ENCODE measurements around the gene IFITM2.
"Not testable (repeated sequence)": the region's sequence is repeated elsewhere in the genome, so short reads cannot be mapped to it uniquely, and the experiment has no call there.

The IFITM2 gene

DNA sequence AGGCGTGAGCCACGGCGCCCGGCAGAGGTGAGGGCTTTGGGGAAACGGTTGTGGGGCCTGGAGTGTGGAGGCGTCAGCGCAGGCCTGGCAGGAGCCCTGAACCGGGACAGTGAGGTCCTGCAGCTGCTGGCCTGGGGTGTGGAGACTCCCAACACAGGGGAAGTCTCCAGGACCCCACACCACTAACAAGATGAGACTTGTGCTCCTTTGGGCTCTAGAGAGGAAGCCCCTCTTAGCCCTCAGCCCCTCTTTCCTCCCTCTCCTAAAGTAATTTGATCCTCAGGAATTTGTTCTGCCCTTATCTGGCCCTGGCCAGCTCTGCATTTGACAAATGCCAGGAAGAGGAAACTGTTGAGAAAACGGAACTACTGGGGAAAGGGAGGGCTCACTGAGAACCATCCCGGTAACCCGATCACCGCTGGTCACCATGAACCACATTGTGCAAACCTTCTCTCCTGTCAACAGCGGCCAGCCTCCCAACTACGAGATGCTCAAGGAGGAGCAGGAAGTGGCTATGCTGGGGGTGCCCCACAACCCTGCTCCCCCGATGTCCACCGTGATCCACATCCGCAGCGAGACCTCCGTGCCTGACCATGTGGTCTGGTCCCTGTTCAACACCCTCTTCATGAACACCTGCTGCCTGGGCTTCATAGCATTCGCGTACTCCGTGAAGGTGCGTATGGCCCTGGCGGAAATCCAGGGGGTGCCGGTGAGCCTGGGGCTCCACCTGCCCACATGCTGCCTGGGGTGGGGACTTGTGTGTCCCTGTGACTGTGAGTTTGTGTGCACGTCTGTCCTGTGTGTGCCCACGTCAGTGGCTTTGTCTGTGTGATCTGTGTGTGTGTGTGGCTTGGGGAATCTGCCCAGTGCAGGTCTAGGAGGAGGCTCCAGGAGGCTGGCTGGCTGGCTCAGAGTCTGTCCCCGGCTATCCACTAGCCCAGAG is at the start of gene IFITM2:
IFITM2 (plus strand) TSS at position 51 of the 943 bp plus-strand sequence; CDS start at position 428, 377 bp downstream.
- not testable (repeated sequence) for DNase-seq (ENCODE audit: low read depth)

DNA sequence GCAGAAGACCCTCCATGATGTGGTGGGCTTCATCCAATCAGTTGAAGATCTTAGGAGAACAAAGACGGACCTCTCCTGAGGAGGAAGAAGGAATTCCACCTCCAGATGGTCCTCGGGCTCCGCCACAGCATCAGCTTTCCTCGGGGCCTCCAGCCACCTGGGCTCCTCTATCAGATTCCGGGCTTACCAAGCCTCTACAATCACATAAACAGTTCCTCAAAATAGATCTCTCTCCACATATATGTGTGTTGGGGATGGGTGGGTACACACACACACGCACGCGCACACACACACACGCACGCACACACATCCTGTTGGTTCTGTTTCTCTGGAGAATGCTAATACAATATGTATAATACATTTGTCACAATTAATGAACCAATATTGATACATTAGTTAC is 48.2 kb upstream of the IFITM2 start:
- no peak for DNase-seq (ENCODE audit: low read depth)

GRCh38 chr11:261624-262023 is 46.0 kb upstream of the IFITM2 start:
- DNase-seq (ENCODE audit: low read depth), result no peak

DNA sequence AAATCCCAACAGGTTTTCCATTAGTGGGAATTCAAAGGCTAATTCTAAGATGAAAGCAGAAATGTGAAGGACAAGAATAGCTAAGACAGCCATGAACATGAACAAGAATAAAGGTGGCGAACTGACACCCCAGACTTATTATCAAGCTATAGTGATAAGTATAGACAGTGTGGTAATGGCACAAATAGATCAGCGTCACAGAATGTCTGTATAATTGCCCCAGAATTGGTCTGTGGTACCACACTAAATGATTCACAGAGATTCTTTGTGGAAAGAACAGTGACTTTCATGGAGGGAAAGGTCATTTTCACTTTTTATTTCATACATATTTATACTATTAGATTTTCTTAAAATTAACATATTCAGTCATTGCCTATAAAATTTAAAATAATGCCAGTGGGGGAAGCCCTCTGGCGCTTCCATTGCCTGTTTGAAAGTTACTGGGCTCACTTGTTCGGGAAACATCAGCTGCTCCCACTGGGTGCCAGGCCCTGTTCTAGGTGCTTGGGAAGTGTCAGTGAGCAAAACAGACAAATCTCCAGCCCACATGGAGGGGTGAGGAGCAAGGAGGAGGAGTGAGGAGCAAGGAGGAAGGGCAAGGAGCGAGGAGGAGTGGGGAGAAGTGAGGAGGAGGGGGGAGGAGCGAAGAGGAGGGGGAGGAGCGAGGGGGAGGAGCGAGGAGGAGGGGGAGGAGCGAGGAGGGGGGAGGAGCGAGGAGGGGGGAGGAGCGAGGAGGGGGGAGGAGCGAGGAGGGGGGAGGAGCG is 40.8 kb upstream of the IFITM2 start:
- no peak for DNase-seq (ENCODE audit: low read depth)

- no peak for DNase-seq (ENCODE audit: low read depth)
Measured at GRCh38 chr11:267491-267994, 40.1 kb upstream of the IFITM2 start.

DNA sequence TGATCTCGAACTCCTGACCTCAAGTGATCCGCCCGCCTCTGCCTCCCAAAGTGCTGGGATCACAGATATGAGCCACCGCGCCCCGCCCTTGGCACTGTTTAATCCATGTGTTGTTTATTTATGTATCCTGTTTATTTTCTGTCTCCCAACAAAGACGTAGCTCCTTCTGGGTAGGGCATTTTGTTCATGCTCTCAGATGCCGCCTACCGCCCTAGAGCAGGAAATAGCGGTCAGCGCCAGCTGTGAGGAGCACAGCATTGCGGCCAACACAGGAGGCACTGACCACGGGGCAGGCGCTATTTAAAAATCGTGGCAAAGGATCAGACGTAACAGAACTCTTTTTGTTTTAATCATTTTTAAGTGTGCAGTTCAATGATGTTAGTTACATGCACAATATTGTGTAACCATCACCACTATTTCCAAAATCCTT is 38.9 kb upstream of the IFITM2 start:
- not testable (repeated sequence) for DNase-seq (ENCODE audit: low read depth)

GRCh38 chr11:269146-269890 is 38.3 kb upstream of the IFITM2 start:
- no peak for DNase-seq (ENCODE audit: low read depth)

- no peak for DNase-seq (ENCODE audit: low read depth)
Measured at GRCh38 chr11:270451-271318, 36.9 kb upstream of the IFITM2 start.

DNA sequence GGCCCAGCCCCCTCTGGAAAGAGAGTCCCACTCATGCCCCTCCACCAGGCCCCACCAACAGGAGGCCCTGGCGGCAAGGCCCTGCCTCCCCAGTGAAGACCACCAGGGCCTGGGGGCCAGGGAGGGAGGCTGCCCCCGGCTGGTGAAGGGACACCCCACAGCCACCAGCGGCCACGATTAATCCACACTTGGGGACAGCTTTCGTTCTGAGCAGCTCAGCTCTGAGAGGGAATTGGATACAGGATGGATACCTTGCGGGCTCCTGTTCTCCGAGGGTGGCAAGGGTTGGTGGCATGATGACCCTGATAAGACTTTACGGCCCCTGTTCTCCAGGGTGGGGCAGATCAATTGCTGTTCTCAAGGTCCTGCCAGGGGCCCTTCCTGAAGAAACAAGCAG is 36.3 kb upstream of the IFITM2 start:
- no peak for DNase-seq (ENCODE audit: low read depth)

- no peak for DNase-seq (ENCODE audit: low read depth)
Measured at GRCh38 chr11:272195-272930, 35.3 kb upstream of the IFITM2 start.

- no peak for DNase-seq (ENCODE audit: low read depth)
Measured at GRCh38 chr11:272931-273198, 34.8 kb upstream of the IFITM2 start.

GRCh38 chr11:276219-276618 is 31.4 kb upstream of the IFITM2 start:
- DNase-seq (ENCODE audit: low read depth), result no peak

DNA sequence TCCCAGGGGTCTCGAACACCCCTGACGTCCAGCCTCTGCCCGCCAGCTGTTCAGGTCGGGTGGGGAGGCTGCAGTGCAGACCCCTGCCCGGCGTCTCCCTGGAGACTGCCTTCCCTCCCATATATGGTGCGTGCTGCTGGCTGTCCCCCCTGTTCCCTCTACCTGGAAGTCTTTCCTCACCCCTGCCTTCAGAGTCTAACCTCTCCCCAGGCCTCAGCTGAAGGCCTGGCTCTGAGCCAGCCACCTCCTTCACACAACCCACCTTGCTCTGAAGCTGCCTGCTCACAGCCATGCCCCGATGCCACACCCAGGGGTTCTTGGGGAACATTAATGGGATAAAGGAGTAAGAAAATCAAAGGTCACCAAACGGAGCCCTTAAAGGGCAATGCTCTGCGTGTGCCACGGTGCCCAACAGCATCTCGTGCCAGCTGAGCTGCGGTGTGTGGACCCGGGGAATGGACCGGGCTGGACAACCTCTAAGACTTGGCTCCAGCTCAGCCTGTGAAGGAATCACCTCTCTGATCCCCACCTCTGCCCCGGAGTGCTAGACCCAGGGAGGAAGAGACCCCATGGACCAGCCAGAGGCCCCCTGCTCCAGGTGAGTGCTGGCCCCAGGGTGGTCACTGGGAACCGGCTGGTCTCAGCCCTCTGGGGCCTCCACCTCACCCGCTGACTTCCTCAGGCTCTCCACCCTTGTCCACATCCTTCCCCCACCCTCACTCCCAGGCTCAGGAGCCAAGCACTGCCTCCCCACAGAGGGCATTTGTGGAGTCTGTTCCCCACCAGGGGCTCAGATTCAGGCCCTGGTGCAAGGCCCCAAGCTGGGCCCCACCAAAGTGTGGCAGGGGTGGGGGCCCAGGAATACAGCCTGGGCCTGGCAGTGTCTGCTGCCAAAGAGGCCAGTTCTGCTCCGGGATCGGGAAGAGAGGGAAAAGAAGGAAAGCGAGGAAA is 29.3 kb upstream of the IFITM2 start, which contains the start of gene NLRP6:
NLRP6 (plus strand) TSS at position 407 of the 951 bp plus-strand sequence; CDS start at position 570, 163 bp downstream.
- no peak for DNase-seq (ENCODE audit: low read depth)

DNA sequence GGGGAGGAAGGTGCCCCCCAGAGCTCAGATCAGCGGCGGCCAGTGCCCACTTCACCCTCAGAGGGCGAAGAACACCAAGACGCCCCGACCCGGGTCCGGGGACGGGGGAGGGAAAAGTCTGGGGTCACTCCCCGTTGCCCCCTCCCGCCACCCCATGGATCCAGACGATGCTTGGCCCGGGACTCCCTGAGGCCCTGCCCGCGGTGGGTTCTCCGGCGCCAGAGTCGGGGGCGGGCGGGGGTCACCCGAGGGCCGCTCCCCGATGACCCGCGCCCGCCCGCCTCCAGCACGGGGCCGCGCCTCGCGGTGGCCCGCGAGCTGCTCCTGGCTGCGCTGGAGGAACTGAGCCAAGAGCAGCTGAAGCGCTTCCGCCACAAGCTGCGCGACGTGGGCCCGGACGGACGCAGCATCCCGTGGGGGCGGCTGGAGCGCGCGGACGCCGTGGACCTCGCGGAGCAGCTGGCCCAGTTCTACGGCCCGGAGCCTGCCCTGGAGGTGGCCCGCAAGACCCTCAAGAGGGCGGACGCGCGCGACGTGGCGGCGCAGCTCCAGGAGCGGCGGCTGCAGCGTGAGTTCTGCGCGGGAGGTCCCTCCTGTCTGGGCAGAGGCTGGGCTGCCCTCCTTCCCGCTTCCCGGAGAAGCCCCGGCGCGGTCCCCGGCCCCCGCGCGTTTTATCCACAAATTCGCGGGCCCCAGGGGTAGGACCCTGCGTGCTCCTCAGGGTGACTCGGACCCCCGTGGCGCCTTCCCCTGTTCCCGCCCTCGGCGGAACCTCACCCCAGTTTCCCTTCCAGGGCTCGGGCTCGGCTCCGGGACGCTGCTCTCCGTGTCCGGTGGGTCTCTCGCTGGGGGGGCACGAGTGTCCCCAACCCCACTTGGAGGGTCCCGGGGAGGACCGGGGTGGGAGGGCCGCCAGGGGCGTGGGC is 28.3 kb upstream of the IFITM2 start:
- DNase-seq (ENCODE audit: low read depth), result no peak

GRCh38 chr11:279966-280705 is 27.5 kb upstream of the IFITM2 start:
- no peak for DNase-seq (ENCODE audit: low read depth)

GRCh38 chr11:280706-281485 is 26.7 kb upstream of the IFITM2 start:
- no peak for DNase-seq (ENCODE audit: low read depth)
